PC-3 (cell line): ENCODE data around the gene B3GALT2.

Experiments
- EZH2phosphoT487 ChIP-seq: fragments of 300-600 bp; sonication (generic); IDR thresholded peaks from 2 replicates; pipeline ENCODE4 v1.6.1; 2018; ENCODE audit warnings: mild to moderate bottlenecking, antibody characterized with exemption, low read length, borderline replicate concordance
- TF ChIP-seq, protein P1 (sequence below): fragments of 300-600 bp; sonication (generic); conservative IDR thresholded peaks from 2 replicates; pipeline ENCODE4 v1.5.1; 2017; ENCODE audit warnings: antibody characterized with exemption, low read depth, mild to moderate bottlenecking, low read length

DNA sequence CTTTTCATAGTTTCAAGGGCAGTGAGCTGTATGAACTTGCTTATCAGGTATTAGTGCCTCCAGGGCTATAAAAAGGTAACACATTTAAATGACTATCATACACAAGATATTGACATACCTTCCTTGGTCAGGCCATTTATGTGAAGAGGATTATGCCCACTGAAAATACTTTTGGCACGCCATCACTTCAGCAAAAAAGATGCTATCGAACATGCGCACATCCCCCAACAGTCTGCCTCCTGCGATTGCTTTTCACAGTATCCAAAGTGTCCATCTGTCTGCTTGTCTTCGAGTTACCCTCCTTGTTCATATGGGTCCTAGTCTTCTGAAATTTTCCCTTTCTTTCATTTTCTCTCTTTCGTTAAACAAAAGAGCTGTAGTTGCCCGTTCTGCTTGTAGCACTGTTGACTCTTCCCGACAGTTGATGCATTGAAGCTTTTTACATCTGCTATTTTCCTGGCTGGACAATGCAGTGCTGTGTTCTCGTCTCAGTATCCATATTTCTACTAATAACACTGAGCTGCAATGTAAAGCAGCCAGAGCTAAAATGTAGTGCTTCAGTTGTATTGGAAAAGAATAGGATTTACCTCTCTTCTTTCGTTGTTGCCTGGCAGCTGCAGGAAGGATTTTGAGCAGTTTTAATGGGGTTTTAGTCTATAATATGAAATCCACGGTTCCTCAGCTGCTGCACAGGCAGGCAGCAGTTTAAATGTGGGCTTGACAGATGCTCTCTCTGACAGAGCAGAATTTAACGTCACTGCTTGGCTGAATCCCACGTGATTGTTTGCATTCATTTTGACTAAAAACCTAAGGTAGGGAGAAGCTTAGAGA lies at the start of gene B3GALT2:
- TF ChIP-seq, protein P1, sequence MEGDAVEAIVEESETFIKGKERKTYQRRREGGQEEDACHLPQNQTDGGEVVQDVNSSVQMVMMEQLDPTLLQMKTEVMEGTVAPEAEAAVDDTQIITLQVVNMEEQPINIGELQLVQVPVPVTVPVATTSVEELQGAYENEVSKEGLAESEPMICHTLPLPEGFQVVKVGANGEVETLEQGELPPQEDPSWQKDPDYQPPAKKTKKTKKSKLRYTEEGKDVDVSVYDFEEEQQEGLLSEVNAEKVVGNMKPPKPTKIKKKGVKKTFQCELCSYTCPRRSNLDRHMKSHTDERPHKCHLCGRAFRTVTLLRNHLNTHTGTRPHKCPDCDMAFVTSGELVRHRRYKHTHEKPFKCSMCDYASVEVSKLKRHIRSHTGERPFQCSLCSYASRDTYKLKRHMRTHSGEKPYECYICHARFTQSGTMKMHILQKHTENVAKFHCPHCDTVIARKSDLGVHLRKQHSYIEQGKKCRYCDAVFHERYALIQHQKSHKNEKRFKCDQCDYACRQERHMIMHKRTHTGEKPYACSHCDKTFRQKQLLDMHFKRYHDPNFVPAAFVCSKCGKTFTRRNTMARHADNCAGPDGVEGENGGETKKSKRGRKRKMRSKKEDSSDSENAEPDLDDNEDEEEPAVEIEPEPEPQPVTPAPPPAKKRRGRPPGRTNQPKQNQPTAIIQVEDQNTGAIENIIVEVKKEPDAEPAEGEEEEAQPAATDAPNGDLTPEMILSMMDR = no peak
- no peak for TF ChIP-seq EZH2phosphoT487
